ENCODE data around the gene SNCAIP.

SNCAIP gene

GRCh38 chr5:122355324-122355723 is 43.3 kb downstream of the SNCAIP start:
- no peaks in the 10 kb centered on the region for H3K27me3 ChIP-seq (ENCODE audit: low read length)
- no peak overlapping the region for H3K4me2 ChIP-seq (ENCODE audit: low read depth, low read length, poor library complexity, severe bottlenecking)
- no peak overlapping the region for H3K4me3 ChIP-seq (ENCODE audit: insufficient read depth, low read length, poor library complexity, severe bottlenecking)
- TF ChIP-seq EZH2phosphoT487 (conservative IDR thresholded peaks at IDR 0.05; ENCODE audit: low read length) (no peak), CTCF (IDR thresholded peaks at IDR 0.05; ENCODE audit: insufficient read depth, low read length, poor library complexity, severe bottlenecking) (no peak)
- no peaks in the 10 kb centered on the region for H3F3A ChIP-seq (ENCODE audit: insufficient read depth)
- H4K20me1 ChIP-seq (ENCODE audit: low read depth, low read length) = no peaks in the 10 kb centered on the region
- H3K9me3 ChIP-seq (ENCODE audit: insufficient read depth, low read length) = no peaks in the 10 kb centered on the region
- no peaks in the 10 kb centered on the region for H3K9me2 ChIP-seq (replicated peaks; ENCODE audit: insufficient read depth, low read length)
- H3K9ac ChIP-seq (ENCODE audit: low read length) = no peak overlapping the region
- no peaks in the 10 kb centered on the region for H3K79me2 ChIP-seq (ENCODE audit: insufficient read depth, low read length)
- H3K36me3 ChIP-seq (ENCODE audit: low read length) = no peaks in the 10 kb centered on the region
- H2AFZ ChIP-seq (ENCODE audit: low read depth, low read length, severe bottlenecking) = no peak overlapping the region
- no peak overlapping the region for H3K27ac ChIP-seq (ENCODE audit: low read depth, low read length)

GRCh38 chr5:122356855-122357254 is 44.8 kb downstream of the SNCAIP start:
- TF ChIP-seq CTCF (IDR thresholded peaks at IDR 0.05; ENCODE audit: insufficient read depth, low read length, poor library complexity, severe bottlenecking) (no peak), EZH2phosphoT487 (conservative IDR thresholded peaks at IDR 0.05; ENCODE audit: low read length) (no peak)
- Histone ChIP-seq H3K27ac (ENCODE audit: low read depth, low read length) (no peak overlapping the region), H3K9ac (ENCODE audit: low read length) (no peak overlapping the region), H3K4me2 (ENCODE audit: low read depth, low read length, poor library complexity, severe bottlenecking) (no peak overlapping the region), H3K36me3 (ENCODE audit: low read length) (no peaks in the 10 kb centered on the region), H3K9me3 (ENCODE audit: insufficient read depth, low read length) (no peaks in the 10 kb centered on the region), H4K20me1 (ENCODE audit: low read depth, low read length) (no peaks in the 10 kb centered on the region), H3K79me2 (ENCODE audit: insufficient read depth, low read length) (no peaks in the 10 kb centered on the region), H2AFZ (ENCODE audit: low read depth, low read length, severe bottlenecking) (no peak overlapping the region), H3F3A (ENCODE audit: insufficient read depth) (no peaks in the 10 kb centered on the region), H3K27me3 (ENCODE audit: low read length) (no peaks in the 10 kb centered on the region), H3K4me3 (ENCODE audit: insufficient read depth, low read length, poor library complexity, severe bottlenecking) (no peak overlapping the region), H3K9me2 (replicated peaks; ENCODE audit: insufficient read depth, low read length) (no peaks in the 10 kb centered on the region)

DNA sequence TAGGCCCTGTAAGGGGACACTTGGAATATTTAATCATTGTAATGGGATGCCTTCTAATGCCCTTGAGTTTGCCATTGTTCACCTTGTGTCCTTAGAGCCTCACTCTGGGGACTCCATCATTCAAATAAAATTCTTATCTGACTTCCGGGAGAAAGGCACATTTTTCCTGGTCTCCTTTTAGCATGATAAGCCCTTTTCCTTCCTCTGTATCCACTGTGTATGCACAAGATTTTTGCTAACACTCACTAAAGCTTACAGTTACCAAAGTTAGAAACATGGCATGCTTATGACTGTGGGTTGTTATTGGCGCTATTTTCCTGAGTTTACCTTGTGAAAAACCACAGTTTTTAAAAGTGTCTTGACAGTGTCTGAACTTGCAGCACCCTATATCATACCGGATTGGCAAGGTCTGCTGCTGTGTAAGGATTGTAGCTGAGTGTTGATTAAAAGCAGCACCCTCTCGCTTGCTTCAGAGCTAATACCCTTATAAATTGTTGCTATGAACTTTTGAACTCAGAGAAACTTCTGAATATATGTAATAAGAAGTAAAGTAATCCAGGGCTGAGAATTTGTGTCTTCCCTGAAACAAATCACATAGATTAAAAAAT is 46.4 kb downstream of the SNCAIP start:
- no peak overlapping the region for H3K27ac ChIP-seq (ENCODE audit: low read depth, low read length)
- no peaks in the 10 kb centered on the region for H3F3A ChIP-seq (ENCODE audit: insufficient read depth)
- no peaks in the 10 kb centered on the region for H3K9me3 ChIP-seq (ENCODE audit: insufficient read depth, low read length)
- no peaks in the 10 kb centered on the region for H3K79me2 ChIP-seq (ENCODE audit: insufficient read depth, low read length)
- H3K4me2 ChIP-seq (ENCODE audit: low read depth, low read length, poor library complexity, severe bottlenecking) = no peak overlapping the region
- H4K20me1 ChIP-seq (ENCODE audit: low read depth, low read length) = no peaks in the 10 kb centered on the region
- no peaks in the 10 kb centered on the region for H3K36me3 ChIP-seq (ENCODE audit: low read length)
- H3K9me2 ChIP-seq (replicated peaks; ENCODE audit: insufficient read depth, low read length) = no peaks in the 10 kb centered on the region
- TF ChIP-seq EZH2phosphoT487 (conservative IDR thresholded peaks at IDR 0.05; ENCODE audit: low read length) (no peak), CTCF (IDR thresholded peaks at IDR 0.05; ENCODE audit: insufficient read depth, low read length, poor library complexity, severe bottlenecking) (no peak)
- no peak overlapping the region for H2AFZ ChIP-seq (ENCODE audit: low read depth, low read length, severe bottlenecking)
- H3K27me3 ChIP-seq (ENCODE audit: low read length) = no peaks in the 10 kb centered on the region
- no peak overlapping the region for H3K4me3 ChIP-seq (ENCODE audit: insufficient read depth, low read length, poor library complexity, severe bottlenecking)
- H3K9ac ChIP-seq (ENCODE audit: low read length) = no peak overlapping the region
